Measurements from ENCODE around the gene CREB5. TPM values are rescaled to one million over a fixed set of nuclear protein-coding genes. Genes with fewer than 3 reads are reported as not detected.

Gene CREB5
- total and polyA plus RNA-seq, 3 donors from 2014 or later = 2.0 to 2.9 (median 2.9) TPM

DNA sequence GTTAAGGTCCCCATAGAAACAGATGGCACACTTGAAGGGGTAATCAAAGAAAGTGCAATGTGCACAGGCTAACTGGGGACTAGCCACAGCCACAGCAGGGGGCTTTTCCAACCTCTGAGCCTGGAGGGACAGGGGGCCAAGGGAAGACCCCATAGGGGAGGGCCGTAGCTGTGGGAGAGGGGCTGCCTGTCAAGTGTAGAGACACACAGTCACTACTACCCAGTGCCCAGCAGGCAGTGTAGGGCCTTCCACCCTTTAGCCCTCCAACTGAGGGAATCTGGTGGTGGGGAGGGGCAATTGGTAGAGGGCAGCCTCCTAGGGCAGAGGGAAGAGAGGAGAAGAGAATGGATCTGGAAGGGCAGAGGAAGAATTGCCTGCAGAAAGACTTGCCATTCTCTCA lies 54.6 kb downstream of the CREB5 start:
- H3K27ac ChIP-seq = no peak overlapping the region
- intact Hi-C loops (cut with DNase I; ENCODE audit: low total_unique reads) = no loop called here
- DNase-seq = no peak
- no peaks in the 10 kb centered on the region for H3K27me3 ChIP-seq
- no peak overlapping the region for H3K4me3 ChIP-seq
- no peaks in the 10 kb centered on the region for H3K36me3 ChIP-seq (ENCODE audit: low read depth, missing control alignments)
- 85 to 100% methylated on average over 1 of the region's 1 CpG for WGBS, 2 donors
- TF ChIP-seq POLR2A (IDR thresholded peaks at IDR 0.05) = no peak
- TF ChIP-seq, protein P1, sequence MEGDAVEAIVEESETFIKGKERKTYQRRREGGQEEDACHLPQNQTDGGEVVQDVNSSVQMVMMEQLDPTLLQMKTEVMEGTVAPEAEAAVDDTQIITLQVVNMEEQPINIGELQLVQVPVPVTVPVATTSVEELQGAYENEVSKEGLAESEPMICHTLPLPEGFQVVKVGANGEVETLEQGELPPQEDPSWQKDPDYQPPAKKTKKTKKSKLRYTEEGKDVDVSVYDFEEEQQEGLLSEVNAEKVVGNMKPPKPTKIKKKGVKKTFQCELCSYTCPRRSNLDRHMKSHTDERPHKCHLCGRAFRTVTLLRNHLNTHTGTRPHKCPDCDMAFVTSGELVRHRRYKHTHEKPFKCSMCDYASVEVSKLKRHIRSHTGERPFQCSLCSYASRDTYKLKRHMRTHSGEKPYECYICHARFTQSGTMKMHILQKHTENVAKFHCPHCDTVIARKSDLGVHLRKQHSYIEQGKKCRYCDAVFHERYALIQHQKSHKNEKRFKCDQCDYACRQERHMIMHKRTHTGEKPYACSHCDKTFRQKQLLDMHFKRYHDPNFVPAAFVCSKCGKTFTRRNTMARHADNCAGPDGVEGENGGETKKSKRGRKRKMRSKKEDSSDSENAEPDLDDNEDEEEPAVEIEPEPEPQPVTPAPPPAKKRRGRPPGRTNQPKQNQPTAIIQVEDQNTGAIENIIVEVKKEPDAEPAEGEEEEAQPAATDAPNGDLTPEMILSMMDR (IDR thresholded peaks at IDR 0.05) = no peak
- H3K9me3 ChIP-seq = no peaks in the 10 kb centered on the region
- no peaks in the 10 kb centered on the region for H3K4me1 ChIP-seq

DNA sequence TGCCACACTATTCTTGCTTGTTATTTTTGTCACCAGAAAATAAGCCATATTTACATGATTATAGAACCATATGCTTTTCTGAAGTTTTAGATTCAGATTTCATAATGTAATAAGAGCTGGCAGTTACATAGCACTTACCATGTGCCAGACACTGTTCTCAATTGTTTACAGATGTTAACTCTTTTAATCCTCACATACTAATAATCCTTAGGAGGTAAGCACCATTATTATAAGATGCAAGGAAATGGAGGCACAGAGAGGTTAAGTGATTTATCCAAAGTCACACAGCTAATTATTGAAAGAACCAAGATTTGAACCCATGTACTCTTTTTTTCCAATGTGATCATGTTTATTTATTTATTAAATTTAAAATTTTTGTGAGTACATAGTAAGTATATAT lies 57.2 kb downstream of the CREB5 start:
- Histone ChIP-seq H3K27me3 (no peaks in the 10 kb centered on the region), H3K4me3 (no peak overlapping the region), H3K36me3 (ENCODE audit: low read depth, missing control alignments) (no peaks in the 10 kb centered on the region), H3K4me1 (no peaks in the 10 kb centered on the region), H3K9me3 (no peaks in the 10 kb centered on the region), H3K27ac (no peak overlapping the region)
- DNase-seq = no peak
- intact Hi-C loops (cut with DNase I; ENCODE audit: low total_unique reads) = no loop called here
- TF ChIP-seq POLR2A (IDR thresholded peaks at IDR 0.05) = no peak
- TF ChIP-seq, protein P1 (IDR thresholded peaks at IDR 0.05) = no peak

DNA sequence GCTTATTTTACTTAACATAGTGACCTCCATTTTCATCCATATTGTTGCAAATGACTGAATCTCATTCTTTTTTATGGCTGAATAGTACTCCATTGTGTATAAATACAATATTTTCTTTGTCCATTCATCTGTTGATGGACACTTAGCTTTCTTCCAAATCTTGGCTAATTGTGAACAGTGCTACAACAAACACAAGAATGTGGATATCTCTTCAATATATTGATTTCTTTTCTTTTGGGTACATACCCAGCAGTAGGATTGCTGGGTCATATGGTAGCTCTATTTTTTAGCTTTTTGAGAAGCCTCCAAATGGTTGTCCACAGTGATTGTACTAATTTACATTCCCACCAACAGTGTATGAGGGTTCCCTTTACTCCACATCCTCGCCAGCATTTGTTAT lies 58.0 kb downstream of the CREB5 start:
- 95 to 96% methylated on average over 1 of the region's 1 CpG for WGBS, 2 donors
- Histone ChIP-seq H3K36me3 (ENCODE audit: low read depth, missing control alignments) (no peaks in the 10 kb centered on the region), H3K4me3 (no peak overlapping the region), H3K4me1 (no peaks in the 10 kb centered on the region), H3K27me3 (no peaks in the 10 kb centered on the region), H3K27ac (no peak overlapping the region), H3K9me3 (no peaks in the 10 kb centered on the region)
- intact Hi-C loops (cut with DNase I; ENCODE audit: low total_unique reads) = no loop called here
- no peak for TF ChIP-seq POLR2A (IDR thresholded peaks at IDR 0.05)
- TF ChIP-seq, protein P1 (IDR thresholded peaks at IDR 0.05) = no peak
- DNase-seq = no peak

DNA sequence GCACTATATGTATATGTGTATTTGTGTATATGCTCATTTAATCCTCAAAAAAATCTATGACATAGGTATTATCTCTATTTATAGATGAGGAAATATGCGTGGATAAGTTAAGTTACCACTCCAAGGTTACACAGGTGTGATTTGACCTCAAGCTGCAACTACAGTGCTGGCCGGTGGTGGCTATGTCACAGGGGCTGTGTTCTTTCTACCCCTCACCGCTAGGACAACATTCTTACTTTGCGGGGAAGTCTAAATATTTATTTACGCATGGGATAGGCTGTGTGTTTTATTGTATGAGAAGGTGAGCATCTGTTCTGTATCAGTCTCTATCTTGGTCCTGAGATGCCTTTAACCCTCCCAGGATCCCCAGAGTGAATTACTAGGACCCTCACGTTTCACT lies 60.0 kb downstream of the CREB5 start:
- H3K27me3 ChIP-seq = no peaks in the 10 kb centered on the region
- TF ChIP-seq POLR2A (IDR thresholded peaks at IDR 0.05) = no peak
- TF ChIP-seq, protein P1 (IDR thresholded peaks at IDR 0.05) = no peak
- no peak overlapping the region for H3K27ac ChIP-seq
- no peaks in the 10 kb centered on the region for H3K4me1 ChIP-seq
- H3K9me3 ChIP-seq = no peaks in the 10 kb centered on the region
- no peaks in the 10 kb centered on the region for H3K36me3 ChIP-seq (ENCODE audit: low read depth, missing control alignments)
- intact Hi-C loops (cut with DNase I; ENCODE audit: low total_unique reads) = no loop called here
- DNase-seq = no peak
- WGBS, 2 donors = 67 to 80% methylated on average over 6 of the region's 6 CpGs
- H3K4me3 ChIP-seq = no peak overlapping the region

DNA sequence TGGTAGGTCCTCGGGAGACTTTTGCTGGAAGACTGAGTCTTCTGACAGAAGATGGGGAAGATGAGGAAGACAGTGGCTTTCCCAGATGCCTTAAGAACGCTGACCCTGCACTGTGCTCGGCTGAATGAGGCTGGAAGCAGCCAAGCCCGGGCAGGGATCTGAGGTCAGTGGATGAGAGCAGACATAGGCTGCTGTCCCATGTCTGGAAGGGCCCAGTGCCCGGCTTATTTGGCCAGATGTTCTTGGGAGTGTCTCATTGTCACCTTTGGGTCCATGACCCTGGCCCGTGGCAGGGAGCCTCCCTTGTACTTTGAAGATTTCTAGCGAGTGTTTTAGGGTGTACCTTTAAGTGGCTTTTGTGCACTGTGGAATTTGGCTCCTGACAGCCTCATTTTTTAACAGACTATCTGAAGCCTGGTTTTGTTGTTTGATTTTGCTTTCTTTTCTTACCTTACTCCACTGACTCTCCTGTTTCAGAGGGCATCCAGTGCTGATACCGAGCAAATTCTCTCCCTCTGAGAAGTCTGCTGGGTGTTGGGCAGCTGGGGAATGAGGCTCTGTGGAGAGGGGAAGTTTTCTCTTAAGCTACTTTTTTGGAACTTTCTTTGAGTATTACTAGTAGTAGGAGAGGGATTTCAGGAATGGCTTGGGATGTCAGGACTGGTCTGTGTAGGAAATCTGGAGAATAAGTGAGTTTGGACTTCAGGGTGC lies 61.4 kb downstream of the CREB5 start:
- Histone ChIP-seq H3K36me3 (ENCODE audit: low read depth, missing control alignments) (no peaks in the 10 kb centered on the region), H3K27me3 (no peaks in the 10 kb centered on the region), H3K4me3 (no peak overlapping the region), H3K9me3 (no peaks in the 10 kb centered on the region), H3K27ac (no peak overlapping the region), H3K4me1 (no peaks in the 10 kb centered on the region)
- 39 to 40% methylated on average over 6 to 8 of the region's 8 CpGs for WGBS, 2 donors
- TF ChIP-seq POLR2A (IDR thresholded peaks at IDR 0.05) = no peak
- TF ChIP-seq, protein P1 (IDR thresholded peaks at IDR 0.05) = no peak
- intact Hi-C loops (cut with DNase I; ENCODE audit: low total_unique reads) = no loop called here
- DNase-seq = no peak
